ENCODE results near the gene PARP6.

PARP6 gene

GRCh38 chr15:72272213-72272996, at the start of gene PARP6:
PARP6 (minus strand) TSS chr15:72272554; CDS start chr15:72267477, 5,077 bp downstream.
- DNase-seq (ENCODE audit: low read depth in 2 of 2), result peak; percentile 94 to 98

DNA sequence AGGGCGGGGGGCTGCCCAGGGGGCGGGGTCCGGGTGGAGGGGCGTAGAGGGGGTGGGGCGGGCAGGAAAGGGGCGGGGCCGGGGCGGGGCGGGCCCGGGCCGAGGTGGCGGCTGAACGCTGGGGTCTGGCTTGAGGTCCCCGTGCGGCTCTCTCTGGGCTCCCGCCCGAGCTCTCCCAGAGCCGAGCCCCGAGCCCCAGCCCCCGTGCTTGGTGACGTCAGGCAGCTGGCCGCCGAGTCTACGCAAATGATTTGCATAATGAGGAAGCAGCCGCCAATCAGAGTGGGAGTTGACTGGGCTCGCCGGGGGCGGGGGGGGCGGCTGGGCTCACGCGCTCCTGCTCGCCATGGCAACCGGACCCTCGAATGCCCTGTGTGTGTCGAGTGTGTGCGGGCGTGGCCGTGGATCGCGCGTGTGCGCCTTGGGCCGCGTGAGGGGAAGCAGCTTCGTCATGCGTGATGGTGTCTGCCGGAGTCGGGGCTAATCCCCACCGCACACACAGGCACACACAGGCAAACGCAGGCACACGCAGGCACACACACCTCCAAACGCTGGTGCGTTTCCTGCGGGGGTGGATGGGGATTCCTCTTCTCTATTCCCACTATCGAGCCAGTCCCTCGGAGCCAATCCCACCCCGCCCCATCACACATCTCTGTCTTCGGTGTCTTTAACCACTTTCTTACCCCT, 47.8 kb upstream of the PARP6 start, which contains the start of gene CELF6:
Gene CELF6, minus strand, starts transcription at position 173 of the 687 bp plus-strand sequence. CDS start 283 bp downstream, outside the sequence.
- peak; percentile 51 to 57 for DNase-seq (ENCODE audit: low read depth in 2 of 2)

DNA sequence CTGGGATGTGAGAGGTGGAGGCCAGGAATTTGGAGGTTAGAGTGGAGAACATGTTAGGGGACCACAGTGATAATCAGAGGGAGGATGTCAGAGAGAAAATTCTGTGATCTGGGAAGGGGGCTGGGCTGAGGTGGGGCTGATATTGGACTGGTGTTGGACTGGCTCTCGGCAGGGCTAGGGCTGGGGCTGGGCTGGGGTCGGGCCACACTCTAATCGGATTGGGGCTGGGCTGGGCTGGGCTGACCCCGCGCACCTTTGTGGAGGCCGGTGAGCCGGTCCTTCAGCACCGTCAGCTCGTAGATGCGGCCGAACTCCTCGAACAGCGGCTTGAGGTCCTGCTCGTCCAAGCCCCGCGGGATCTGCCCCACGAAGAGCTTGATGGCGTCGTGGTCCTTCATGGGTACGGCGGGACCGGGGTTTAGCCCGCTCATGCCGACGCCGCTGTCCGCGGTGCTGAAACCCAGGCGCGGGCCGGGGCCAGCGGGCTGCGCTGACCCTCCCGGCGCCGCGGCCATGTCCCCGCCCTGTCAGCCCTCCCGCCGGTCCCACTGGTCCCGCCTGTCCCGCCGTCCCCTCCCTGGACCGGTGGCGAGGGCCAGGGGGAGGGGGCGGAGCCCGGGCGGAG, 47.1 kb upstream of the PARP6 start:
- peak; percentile 28 to 34 for DNase-seq (ENCODE audit: low read depth in 2 of 2)

- no peak for DNase-seq (ENCODE audit: low read depth in 2 of 2)
Observed at GRCh38 chr15:72318408-72318942, 46.1 kb upstream of the PARP6 start.

- DNase-seq (ENCODE audit: low read depth in 2 of 2), result no peak
Observed at GRCh38 chr15:72315706-72316370, 43.5 kb upstream of the PARP6 start.

DNA sequence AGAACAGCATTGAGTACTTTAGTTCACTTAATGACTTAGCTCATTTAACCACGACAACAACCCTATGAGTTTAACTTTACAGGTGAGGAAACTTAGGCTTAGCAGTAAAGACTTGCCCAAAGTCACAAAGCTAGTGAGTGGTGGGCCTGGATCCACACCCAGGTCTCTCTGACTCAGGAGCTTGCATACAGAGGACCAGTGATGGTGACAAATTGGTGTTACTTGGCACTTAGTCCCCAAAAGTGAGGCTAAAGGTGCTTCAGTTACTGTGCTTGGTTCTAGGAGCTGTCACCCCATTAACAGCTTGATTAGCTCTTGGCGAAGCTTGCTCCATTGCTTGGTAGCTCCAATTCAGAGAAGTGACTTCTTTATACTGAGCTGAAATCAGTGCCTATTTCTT, 41.5 kb upstream of the PARP6 start:
- DNase-seq (ENCODE audit: low read depth in 2 of 2), result no peak

DNA sequence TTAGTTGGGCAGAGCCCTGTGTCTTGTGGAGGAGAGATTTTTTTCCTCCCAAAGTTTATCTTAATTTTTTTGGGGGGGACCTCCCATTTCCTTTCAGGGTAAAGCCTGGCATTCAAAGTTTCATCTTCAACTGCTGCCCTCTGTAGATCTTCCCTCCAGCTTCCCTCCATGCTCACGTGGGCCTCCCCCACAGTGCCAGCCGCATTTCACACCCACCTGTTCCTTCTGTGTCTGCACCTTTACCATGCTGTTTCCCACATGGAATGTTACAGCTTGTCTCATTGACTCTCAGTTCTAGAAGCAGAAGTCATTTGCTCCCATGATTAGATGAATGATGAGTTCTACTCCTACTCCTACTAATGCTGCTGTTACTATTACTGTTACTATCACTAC, 41.1 kb upstream of the PARP6 start:
- DNase-seq (ENCODE audit: low read depth in 2 of 2), result no peak

DNA sequence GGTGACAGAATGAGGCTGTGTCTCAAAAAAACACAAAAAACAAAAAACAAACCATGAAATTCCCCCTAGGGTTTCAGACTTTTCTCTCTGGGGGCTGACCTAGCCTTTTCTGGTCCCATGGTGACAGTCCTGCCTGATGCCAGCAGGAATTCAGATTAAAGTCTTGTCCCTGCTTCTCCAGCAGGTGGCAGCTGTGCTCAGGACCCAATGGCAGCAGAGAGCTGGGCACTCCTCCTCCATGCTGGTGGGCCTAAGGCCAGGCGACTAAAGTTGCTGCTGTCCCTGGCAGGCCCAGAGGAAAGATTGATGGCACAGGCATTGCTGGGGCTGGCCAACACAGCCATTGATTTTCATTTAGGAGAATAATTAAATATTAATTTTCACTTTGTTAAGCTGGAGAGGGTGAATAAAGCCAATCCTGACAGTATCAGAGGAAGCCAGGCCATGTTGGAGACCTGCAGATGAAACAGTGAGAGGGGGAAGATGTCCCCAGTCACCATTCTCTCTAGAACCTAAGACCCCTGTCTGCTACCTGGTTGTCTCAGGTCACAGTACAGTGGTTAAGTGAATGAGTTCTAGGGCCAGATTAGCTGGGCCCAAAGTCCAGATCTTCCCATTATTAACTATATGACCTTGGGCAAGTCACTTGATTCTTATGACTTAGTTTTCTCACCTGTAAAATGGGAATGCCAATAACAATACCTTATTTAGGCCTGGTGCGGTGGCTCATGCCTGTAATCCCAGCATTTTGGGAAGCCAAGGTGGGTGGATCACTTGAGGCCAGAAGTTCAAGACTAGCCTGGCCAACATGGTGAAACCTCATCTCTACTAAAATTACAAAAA, 40.5 kb upstream of the PARP6 start:
- peak; percentile 40 to 48 for DNase-seq (ENCODE audit: low read depth in 2 of 2)

DNA sequence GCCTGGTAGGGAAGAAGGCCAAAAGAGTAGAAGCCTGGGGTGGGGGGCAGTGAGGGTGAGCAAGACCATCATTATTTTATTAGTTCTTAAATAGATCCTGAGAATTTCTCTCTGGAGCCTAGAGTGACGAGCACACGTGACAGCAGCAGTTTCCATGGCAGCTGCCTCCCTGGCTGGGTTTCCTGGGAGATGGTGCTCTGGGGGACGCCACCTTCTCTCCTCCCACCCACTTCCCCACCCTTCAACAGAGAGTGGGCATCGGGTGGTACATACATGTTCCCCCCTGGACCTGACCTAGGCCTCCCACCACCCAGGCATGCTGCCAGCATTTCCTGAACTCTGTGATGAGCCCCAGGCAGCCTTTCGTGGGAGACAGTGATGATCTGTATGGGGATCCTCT, 34.7 kb upstream of the PARP6 start:
- DNase-seq (ENCODE audit: low read depth in 2 of 2), result no peak

DNA sequence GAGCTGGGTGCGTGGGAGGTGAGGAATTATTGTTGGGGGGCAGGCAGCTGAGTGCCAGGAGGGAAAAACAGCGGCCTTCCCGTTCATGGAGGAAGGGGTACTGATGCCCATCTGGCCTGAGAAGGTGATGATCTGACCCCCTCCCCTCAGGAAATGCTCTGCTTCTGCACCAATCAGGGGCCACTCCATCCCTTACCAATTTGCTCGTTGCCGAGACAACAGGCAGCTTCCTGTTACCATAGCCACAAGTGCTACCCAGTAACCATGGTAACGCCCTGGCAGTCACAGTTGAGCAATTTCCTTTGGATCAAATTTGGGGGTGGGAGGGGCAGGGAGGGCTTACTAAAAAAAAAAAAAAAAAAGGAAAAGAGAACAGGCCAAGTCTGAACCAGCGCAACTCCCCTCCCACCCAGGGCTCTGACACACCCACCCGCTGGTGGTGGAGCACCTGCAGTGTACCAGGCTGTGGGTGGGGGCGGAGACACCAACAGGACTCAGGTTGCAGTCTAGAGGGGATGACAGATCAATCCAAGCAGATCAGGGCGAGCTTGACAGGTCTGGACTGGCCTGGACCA, 33.9 kb upstream of the PARP6 start:
- DNase-seq (ENCODE audit: low read depth in 2 of 2), result peak in 1 of 2 donors; percentile 19

DNA sequence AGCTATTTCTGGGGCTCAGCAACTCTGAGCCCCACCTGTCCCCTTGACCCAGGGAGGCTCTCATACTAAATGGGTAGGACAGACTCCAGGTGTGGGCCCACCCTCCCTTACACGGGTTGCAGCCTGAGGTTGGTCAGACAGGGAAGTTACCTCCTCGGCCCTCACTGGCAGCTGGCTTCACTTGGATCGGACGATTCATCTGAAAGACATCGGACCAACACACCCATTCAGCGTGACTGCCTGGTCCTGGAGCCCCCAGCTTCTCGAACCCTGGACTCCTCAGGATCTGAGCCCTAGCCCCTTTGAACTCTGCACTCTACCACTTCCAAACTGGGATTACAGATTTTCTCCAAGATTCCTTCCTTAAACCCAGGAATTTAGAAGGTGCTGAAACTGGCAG, 32.2 kb upstream of the PARP6 start:
- no peak for DNase-seq (ENCODE audit: low read depth in 2 of 2)

DNA sequence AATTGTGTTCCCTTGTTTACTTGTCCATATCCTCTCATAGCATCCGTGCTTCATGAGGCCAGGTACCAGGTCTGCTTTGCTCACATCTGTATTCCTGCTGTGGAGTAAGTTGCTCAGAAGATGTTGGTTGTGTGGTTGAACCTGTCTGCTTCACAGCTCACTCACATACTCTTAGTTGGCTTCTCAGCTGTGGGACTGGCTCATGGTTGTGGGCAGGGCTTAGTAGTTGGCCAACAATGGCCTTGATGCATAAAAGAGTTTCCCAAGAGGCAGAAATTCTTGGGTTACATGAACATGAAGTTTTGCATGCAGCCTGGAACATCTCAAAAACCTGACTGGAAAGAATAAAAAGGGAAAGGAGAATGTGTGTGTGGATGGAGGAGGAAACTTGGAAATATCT, 30.6 kb upstream of the PARP6 start:
- no peak for DNase-seq (ENCODE audit: low read depth in 2 of 2)

DNA sequence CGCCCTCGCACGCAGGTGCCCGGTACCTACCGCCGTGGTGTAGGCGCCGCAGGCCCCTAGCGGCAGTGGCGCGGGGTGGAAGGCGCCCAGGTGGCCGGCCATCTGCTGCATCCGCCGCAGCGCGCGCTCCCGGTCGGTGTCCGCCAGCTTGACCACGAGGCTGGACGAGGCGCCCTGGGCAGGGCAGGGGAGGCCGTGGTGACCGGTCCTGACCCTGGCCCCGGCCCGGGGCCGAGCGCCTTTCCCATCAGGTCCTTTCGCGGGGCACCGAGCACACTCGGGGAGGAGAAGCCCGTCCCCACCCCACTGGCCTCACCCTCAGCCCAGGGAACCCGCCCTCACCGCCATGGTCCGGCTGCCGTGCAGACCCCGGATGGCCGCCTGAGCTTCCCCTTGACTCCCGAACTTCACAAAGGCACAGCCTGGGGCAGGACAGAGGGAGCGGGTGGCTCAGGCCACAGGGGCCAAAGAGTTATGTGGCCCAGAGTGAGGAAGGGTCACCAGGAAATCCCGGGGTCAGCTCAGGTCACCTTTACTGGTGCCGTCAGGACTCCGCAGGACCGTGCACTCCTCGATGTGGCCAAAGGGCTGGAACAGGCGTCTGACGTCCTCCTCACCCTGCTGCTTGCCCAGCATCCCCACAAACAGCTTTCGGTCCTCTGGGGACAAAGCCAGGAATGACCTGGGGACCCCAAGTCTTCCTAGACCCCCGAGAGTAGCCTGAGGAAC, 17.4 kb upstream of the PARP6 start:
- no peak for DNase-seq (ENCODE audit: low read depth in 2 of 2)

DNA sequence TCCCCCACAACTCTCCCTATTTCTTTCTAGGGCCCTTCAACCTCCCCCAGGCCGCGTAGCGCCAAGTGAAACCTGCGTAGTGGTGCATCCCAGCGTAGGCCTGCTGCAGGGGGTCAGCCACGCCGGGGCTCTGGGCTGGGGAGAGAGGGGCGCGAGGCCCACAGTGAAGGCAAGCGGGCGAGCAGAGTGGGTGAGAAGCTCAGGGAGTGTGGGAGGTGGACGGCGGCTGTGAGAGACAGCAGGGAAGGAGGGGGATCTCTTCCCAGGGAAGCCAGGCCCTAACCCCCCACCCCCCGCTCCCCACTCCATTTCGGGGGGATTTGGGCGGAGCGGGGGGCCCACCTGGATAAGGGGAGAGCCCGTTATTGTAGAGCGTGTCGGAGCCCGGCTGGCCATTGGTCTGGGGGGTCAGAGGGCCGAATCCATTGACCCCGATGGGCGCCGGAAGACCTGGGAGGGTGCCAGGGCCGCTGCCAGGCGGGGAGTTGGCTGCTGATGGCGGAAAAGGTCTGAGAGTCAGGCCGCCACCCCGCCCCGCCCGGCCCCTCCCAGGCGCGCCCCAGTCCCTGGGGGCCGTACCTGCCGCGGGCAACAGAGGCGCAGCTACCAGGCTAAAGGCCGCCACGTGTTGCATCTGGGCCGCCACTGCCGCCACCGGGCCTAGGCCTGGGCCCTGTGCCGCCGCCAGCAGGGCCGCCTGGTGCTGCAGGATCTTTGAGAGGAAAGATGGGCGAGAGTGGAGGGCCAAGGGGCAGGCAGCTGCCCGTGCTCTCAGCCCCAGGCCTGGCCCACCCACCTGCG, 16.6 kb upstream of the PARP6 start:
- DNase-seq (ENCODE audit: low read depth in 2 of 2), result no peak

GRCh38 chr15:72285927-72286516, 13.7 kb upstream of the PARP6 start:
- DNase-seq (ENCODE audit: low read depth in 2 of 2), result peak; percentile 39 to 40

DNA sequence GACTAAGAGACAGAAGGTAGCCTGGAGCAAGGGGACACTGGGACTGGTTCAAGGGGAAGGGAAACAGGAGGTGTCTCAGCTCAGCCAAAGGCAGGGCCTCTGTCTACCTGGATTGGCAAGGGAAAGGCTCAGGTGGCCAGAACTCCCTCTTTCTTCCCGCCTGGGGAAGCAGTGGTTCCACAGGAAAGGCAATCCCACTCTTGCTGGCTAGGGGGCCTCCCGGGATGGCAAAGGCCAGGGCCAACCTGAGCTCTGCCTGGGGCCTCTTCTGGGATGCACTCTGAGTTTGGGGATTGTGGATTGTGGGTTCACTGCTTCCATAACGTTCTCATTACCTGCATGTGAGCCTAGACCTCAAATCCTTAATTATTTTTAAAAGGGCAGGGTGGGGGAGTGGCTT, 13.0 kb upstream of the PARP6 start:
- no peak for DNase-seq (ENCODE audit: low read depth in 2 of 2)

DNA sequence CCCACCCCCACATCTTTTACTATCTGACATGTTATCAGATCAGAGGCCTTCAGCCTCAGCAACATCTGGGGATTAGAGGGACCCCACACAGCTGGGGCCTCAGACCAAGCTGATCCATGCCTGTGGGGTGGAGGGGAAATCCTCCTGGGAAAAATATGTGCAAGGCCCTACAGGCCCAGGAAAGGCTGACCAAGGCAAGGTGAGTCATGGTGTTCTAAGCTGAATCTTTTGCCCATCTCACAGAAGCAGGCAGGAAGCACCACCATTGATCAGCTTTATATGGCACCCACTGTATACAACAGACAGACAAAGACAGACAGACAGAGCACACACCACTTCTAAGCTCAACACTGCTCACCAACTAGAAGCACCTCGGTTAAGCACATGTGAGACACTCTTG, 12.4 kb upstream of the PARP6 start:
- DNase-seq (ENCODE audit: low read depth in 2 of 2), result no peak

- DNase-seq (ENCODE audit: low read depth in 2 of 2), result no peak
Observed at GRCh38 chr15:72281713-72282112, 9.4 kb upstream of the PARP6 start.

- DNase-seq (ENCODE audit: low read depth in 2 of 2), result no peak
Observed at GRCh38 chr15:72280751-72281150, 8.4 kb upstream of the PARP6 start.
